Measurements from ENCODE around the gene NKX6-2.

Gene NKX6-2

GRCh38 chr10:132752378-132752777, 33.6 kb downstream of the NKX6-2 start:
- H3K9ac ChIP-seq (ENCODE audit: low read depth, low read length, poor library complexity): no peak overlapping the region
- no peak for DNase-seq (ENCODE audit: low spot score)
- H4K91ac ChIP-seq (ENCODE audit: low read depth, low read length, poor library complexity): no peak overlapping the region
- H3K4me1 ChIP-seq (ENCODE audit: control insufficient read depth in 2 of 2, insufficient read depth in 1 of 2, low read depth in 1 of 2, low read length in 2 of 2): peaks cover 2 to 10% of the 10 kb centered on the region in 2 donors
- H3K4me3 ChIP-seq (ENCODE audit: low read length in 2 of 2): no peak overlapping the region
- peaks cover 7% of the 10 kb centered on the region for H3K79me1 ChIP-seq (ENCODE audit: low read depth, low read length)
- H2BK15ac ChIP-seq (ENCODE audit: low read length): no peak overlapping the region
- H4K8ac ChIP-seq (ENCODE audit: low read depth, low read length): no peak overlapping the region
- H3K36me3 ChIP-seq (replicated peaks in 1 of 2; ENCODE audit: control insufficient read depth in 2 of 2, insufficient read depth in 2 of 2, low read length in 2 of 2): peaks cover 6 to 13% of the 10 kb centered on the region in 2 donors
- peaks cover 0 to 23% (median 0%) of the 10 kb centered on the region in 3 experiments for H3K27me3 ChIP-seq (ENCODE audit: control insufficient read depth in 3 of 3, insufficient read depth in 3 of 3, low read depth in 1 of 3, low read length in 3 of 3)
- no peak overlapping the region for H2AK5ac ChIP-seq (ENCODE audit: low read depth, low read length)
- H3K4me2 ChIP-seq (ENCODE audit: insufficient read depth, low read length, poor library complexity, severe bottlenecking): no peak overlapping the region
- H3K27ac ChIP-seq (replicated peaks; ENCODE audit: low read length): no peak overlapping the region
- H3K18ac ChIP-seq (ENCODE audit: low read length): no peak overlapping the region
- H2BK12ac ChIP-seq (ENCODE audit: low read length): no peak overlapping the region
- H3K9me3 ChIP-seq (replicated peaks in 1 of 2; ENCODE audit: control insufficient read depth in 2 of 2, insufficient read depth in 1 of 2, low read depth in 1 of 2, low read length in 2 of 2): peaks cover 4 to 14% of the 10 kb centered on the region in 2 donors
- no peak overlapping the region for H3K23ac ChIP-seq (ENCODE audit: low read depth, low read length, poor library complexity)
- H3K4ac ChIP-seq (ENCODE audit: low read length): no peak overlapping the region
- no peak overlapping the region for H2BK120ac ChIP-seq (ENCODE audit: low read depth, low read length)
- no peak overlapping the region for H3K14ac ChIP-seq (ENCODE audit: low read length)
- H2AFZ ChIP-seq (ENCODE audit: low read length): no peak overlapping the region
- 100% methylated on average over 6 of the region's 20 CpGs; no CpG with 5 or more reads in 1 of the 2 donors for WGBS, 2 donors (ENCODE audit: extremely low coverage in 2 of 2, insufficient read length in 2 of 2, insufficient replicate concordance in 1 of 2)
- no peak overlapping the region for H2BK5ac ChIP-seq (ENCODE audit: low read length)

- H3K4me3 ChIP-seq (ENCODE audit: low read length in 2 of 2): peak overlapping the region in 1 of 2 donors; percentile 32
- no peak overlapping the region for H3K27ac ChIP-seq (replicated peaks; ENCODE audit: low read length)
- peak overlapping the region; percentile 59 for H3K18ac ChIP-seq (ENCODE audit: low read length)
- no peak for DNase-seq (ENCODE audit: low spot score)
- peaks cover 7% of the 10 kb centered on the region for H3K79me1 ChIP-seq (ENCODE audit: low read depth, low read length)
- H3K4me2 ChIP-seq (ENCODE audit: insufficient read depth, low read length, poor library complexity, severe bottlenecking): no peak overlapping the region
- H2AFZ ChIP-seq (ENCODE audit: low read length): no peak overlapping the region
- no peak overlapping the region for H4K91ac ChIP-seq (ENCODE audit: low read depth, low read length, poor library complexity)
- H3K14ac ChIP-seq (ENCODE audit: low read length): no peak overlapping the region
- H3K36me3 ChIP-seq (replicated peaks in 1 of 2; ENCODE audit: control insufficient read depth in 2 of 2, insufficient read depth in 2 of 2, low read length in 2 of 2): peaks cover 3 to 7% of the 10 kb centered on the region in 2 donors
- H2BK120ac ChIP-seq (ENCODE audit: low read depth, low read length): no peak overlapping the region
- H2BK15ac ChIP-seq (ENCODE audit: low read length): no peak overlapping the region
- H3K27me3 ChIP-seq (ENCODE audit: control insufficient read depth in 3 of 3, insufficient read depth in 3 of 3, low read depth in 1 of 3, low read length in 3 of 3): peaks cover 0 to 26% (median 0%) of the 10 kb centered on the region in 3 experiments
- H3K4ac ChIP-seq (ENCODE audit: low read length): no peak overlapping the region
- peak overlapping the region; percentile 75 for H2AK5ac ChIP-seq (ENCODE audit: low read depth, low read length)
- no CpG with 5 or more reads among the region's 14 CpGs for WGBS, 2 donors (ENCODE audit: extremely low coverage in 2 of 2, insufficient read length in 2 of 2, insufficient replicate concordance in 1 of 2)
- no peak overlapping the region for H4K8ac ChIP-seq (ENCODE audit: low read depth, low read length)
- H2BK5ac ChIP-seq (ENCODE audit: low read length): no peak overlapping the region
- no peak overlapping the region for H2BK12ac ChIP-seq (ENCODE audit: low read length)
- H3K4me1 ChIP-seq (ENCODE audit: control insufficient read depth in 2 of 2, insufficient read depth in 1 of 2, low read depth in 1 of 2, low read length in 2 of 2): peaks cover 12 to 24% of the 10 kb centered on the region in 2 donors
- peak overlapping the region; percentile 21 for H3K9ac ChIP-seq (ENCODE audit: low read depth, low read length, poor library complexity)
- H3K23ac ChIP-seq (ENCODE audit: low read depth, low read length, poor library complexity): no peak overlapping the region
- H3K9me3 ChIP-seq (replicated peaks in 1 of 2; ENCODE audit: control insufficient read depth in 2 of 2, insufficient read depth in 1 of 2, low read depth in 1 of 2, low read length in 2 of 2): peaks cover 0 to 8% of the 10 kb centered on the region in 2 donors
Measured at GRCh38 chr10:132750936-132751335, 35.0 kb downstream of the NKX6-2 start.

- H3K4me1 ChIP-seq (ENCODE audit: control insufficient read depth in 2 of 2, insufficient read depth in 1 of 2, low read depth in 1 of 2, low read length in 2 of 2): peaks cover 11 to 25% of the 10 kb centered on the region in 2 donors
- peak overlapping the region; percentile 65 for H3K23ac ChIP-seq (ENCODE audit: low read depth, low read length, poor library complexity)
- peaks cover 11% of the 10 kb centered on the region for H3K79me1 ChIP-seq (ENCODE audit: low read depth, low read length)
- H4K91ac ChIP-seq (ENCODE audit: low read depth, low read length, poor library complexity): no peak overlapping the region
- peaks cover 2 to 7% of the 10 kb centered on the region in 2 donors for H3K36me3 ChIP-seq (replicated peaks in 1 of 2; ENCODE audit: control insufficient read depth in 2 of 2, insufficient read depth in 2 of 2, low read length in 2 of 2)
- H2BK120ac ChIP-seq (ENCODE audit: low read depth, low read length): no peak overlapping the region
- H2AFZ ChIP-seq (ENCODE audit: low read length): no peak overlapping the region
- H3K27ac ChIP-seq (replicated peaks; ENCODE audit: low read length): no peak overlapping the region
- no peak for DNase-seq (ENCODE audit: low spot score)
- H4K8ac ChIP-seq (ENCODE audit: low read depth, low read length): no peak overlapping the region
- H2AK5ac ChIP-seq (ENCODE audit: low read depth, low read length): peak overlapping the region; percentile 43
- peak overlapping the region; percentile 56 for H3K14ac ChIP-seq (ENCODE audit: low read length)
- no peak overlapping the region for H3K4ac ChIP-seq (ENCODE audit: low read length)
- peak overlapping the region; percentile 26 for H2BK15ac ChIP-seq (ENCODE audit: low read length)
- no peak overlapping the region for H2BK5ac ChIP-seq (ENCODE audit: low read length)
- H2BK12ac ChIP-seq (ENCODE audit: low read length): no peak overlapping the region
- H3K4me2 ChIP-seq (ENCODE audit: insufficient read depth, low read length, poor library complexity, severe bottlenecking): peak overlapping the region; percentile 25
- H3K27me3 ChIP-seq (ENCODE audit: control insufficient read depth in 3 of 3, insufficient read depth in 3 of 3, low read depth in 1 of 3, low read length in 3 of 3): peaks cover 0 to 36% (median 0%) of the 10 kb centered on the region in 3 experiments
- whole genome bisulfite sequencing, 2 donors (ENCODE audit: extremely low coverage in 2 of 2, insufficient read length in 2 of 2, insufficient replicate concordance in 1 of 2): no CpG with 5 or more reads among the region's 22 CpGs
- no peak overlapping the region for H3K9ac ChIP-seq (ENCODE audit: low read depth, low read length, poor library complexity)
- no peak overlapping the region for H3K4me3 ChIP-seq (ENCODE audit: low read length in 2 of 2)
- peak overlapping the region; percentile 89 for H3K18ac ChIP-seq (ENCODE audit: low read length)
- peaks cover 0 to 3% of the 10 kb centered on the region in 2 donors for H3K9me3 ChIP-seq (replicated peaks in 1 of 2; ENCODE audit: control insufficient read depth in 2 of 2, insufficient read depth in 1 of 2, low read depth in 1 of 2, low read length in 2 of 2)
Measured at GRCh38 chr10:132749371-132749795, 36.6 kb downstream of the NKX6-2 start.

- H4K91ac ChIP-seq (ENCODE audit: low read depth, low read length, poor library complexity): no peak overlapping the region
Measured at GRCh38 chr10:132748545-132749370, 37.2 kb downstream of the NKX6-2 start.

More at GRCh38 chr10:132748545-132749370, 37.2 kb downstream of the NKX6-2 start:
- peaks cover 0 to 40% (median 0%) of the 10 kb centered on the region in 3 experiments for H3K27me3 ChIP-seq (ENCODE audit: control insufficient read depth in 3 of 3, insufficient read depth in 3 of 3, low read depth in 1 of 3, low read length in 3 of 3)
- peak overlapping the region; percentile 30 for H2BK12ac ChIP-seq (ENCODE audit: low read length)
- no peak for DNase-seq (ENCODE audit: low spot score)
- H2AK5ac ChIP-seq (ENCODE audit: low read depth, low read length): peak overlapping the region; percentile 43
- H2BK15ac ChIP-seq (ENCODE audit: low read length): peak overlapping the region; percentile 26
- H3K9me3 ChIP-seq (replicated peaks in 1 of 2; ENCODE audit: control insufficient read depth in 2 of 2, insufficient read depth in 1 of 2, low read depth in 1 of 2, low read length in 2 of 2): peaks cover 0 to 3% of the 10 kb centered on the region in 2 donors
- H4K8ac ChIP-seq (ENCODE audit: low read depth, low read length): no peak overlapping the region
- H3K9ac ChIP-seq (ENCODE audit: low read depth, low read length, poor library complexity): peak overlapping the region; percentile 70
- H3K23ac ChIP-seq (ENCODE audit: low read depth, low read length, poor library complexity): peak overlapping the region; percentile 80
- H3K79me1 ChIP-seq (ENCODE audit: low read depth, low read length): peaks cover 11% of the 10 kb centered on the region
- no peak overlapping the region for H3K4ac ChIP-seq (ENCODE audit: low read length)
- peak overlapping the region; percentile 89 for H3K18ac ChIP-seq (ENCODE audit: low read length)
- H2AFZ ChIP-seq (ENCODE audit: low read length): no peak overlapping the region
- no peak overlapping the region for H2BK5ac ChIP-seq (ENCODE audit: low read length)
- H2BK120ac ChIP-seq (ENCODE audit: low read depth, low read length): no peak overlapping the region
- peaks cover 2 to 7% of the 10 kb centered on the region in 2 donors for H3K36me3 ChIP-seq (replicated peaks in 1 of 2; ENCODE audit: control insufficient read depth in 2 of 2, insufficient read depth in 2 of 2, low read length in 2 of 2)
- H3K4me1 ChIP-seq (ENCODE audit: control insufficient read depth in 2 of 2, insufficient read depth in 1 of 2, low read depth in 1 of 2, low read length in 2 of 2): peaks cover 12 to 31% of the 10 kb centered on the region in 2 donors
- H3K14ac ChIP-seq (ENCODE audit: low read length): peak overlapping the region; percentile 56
- no peak overlapping the region for H3K27ac ChIP-seq (replicated peaks; ENCODE audit: low read length)
- H3K4me2 ChIP-seq (ENCODE audit: insufficient read depth, low read length, poor library complexity, severe bottlenecking): no peak overlapping the region
- no peak overlapping the region for H3K4me3 ChIP-seq (ENCODE audit: low read length in 2 of 2)
- no CpG with 5 or more reads among the region's 36 CpGs for WGBS, 2 donors (ENCODE audit: extremely low coverage in 2 of 2, insufficient read length in 2 of 2, insufficient replicate concordance in 1 of 2)

All from neuronal stem cell (in vitro differentiated cells).